Left colon (tissue), 2 donors: ENCODE measurements around the gene AMPH. TPM values are rescaled to one million over a fixed set of nuclear protein-coding genes. Genes with fewer than 3 reads are reported as not detected.
"Not testable (repeated sequence)": the region's sequence is repeated elsewhere in the genome, so short reads cannot be mapped to it uniquely, and the experiment has no call there.

Experiments
- ATAC-seq: fragments of 200-7000 bp; cut with Tn5 transposase; one replicate; pipeline ENCODE4 v1.9.1; 2020; ENCODE audit warnings: mild to moderate bottlenecking, moderate library complexity
- DNase-seq, 2 donors: peaks; one replicate each; pipeline ENCODE4 v3.0.0-alpha.2; 2020
- intact Hi-C, 2 donors: fragments of 100-400 bp; cut with DNase I in 1 of 2; cut with micrococcal nuclease in 1 of 2; formaldehyde crosslinking; loops; one replicate each; pipeline versions ENCODE4 v1.11.2 to v1.14.0; 2022; cut with DNase I, micrococcal nuclease
- total RNA-seq, 2 donors: library from RNA; stranded (reverse); fragmentation: NEBNext Ultra II Directional; extraction: Animal tissue kit (Norgen Biotek cat#: 25700); gene quantifications; one replicate each; pipeline ENCODE4 v1.2.1, GENCODE V29; 2021
- donor health status: DM: no; HTN: no; CAD: no.
- donor health status: DM: yes; HTN: yes; CAD: no.

Gene AMPH
- total RNA-seq, 2 donors from 2014 or later, result 0.58 to 1.1 TPM

- intact Hi-C loops, result no loop called here
Observed at GRCh38 chr7:38428041-38428440, 203.1 kb downstream of the AMPH start.

GRCh38 chr7:38427279-38427955, 203.8 kb downstream of the AMPH start:
- DNase-seq, result no peak
- intact Hi-C loops, result no loop called here
- ATAC-seq, result no peak

More at GRCh38 chr7:38428041-38428440, 203.1 kb downstream of the AMPH start:
- no peak for DNase-seq
- ATAC-seq, result no peak

GRCh38 chr7:38425509-38425908, 205.7 kb downstream of the AMPH start:
- DNase-seq (no peak), ATAC-seq (no peak)
- intact Hi-C loops, result no loop called here

GRCh38 chr7:38424750-38425463, 206.3 kb downstream of the AMPH start:
- DNase-seq (no peak), ATAC-seq (no peak)
- intact Hi-C loops, result no loop called here

GRCh38 chr7:38413784-38414183, 217.4 kb downstream of the AMPH start:
- intact Hi-C loops, result no loop called here
- no peak for ATAC-seq
- DNase-seq, result no peak

GRCh38 chr7:38411404-38411803, 219.8 kb downstream of the AMPH start:
- no peak for DNase-seq
- no peak for ATAC-seq
- intact Hi-C loops, result no loop called here

- intact Hi-C loops, result no loop called here
- DNase-seq (no peak), ATAC-seq (no peak)
Observed at GRCh38 chr7:38410056-38410455, 221.1 kb downstream of the AMPH start.

- DNase-seq, result no peak
- no peak for ATAC-seq
- intact Hi-C loops, result loop anchor here in 1 of 2 donors (10.0 kb wide), 1 partner anchor 255 kb away; no protein-coding TSS in a partner anchor
Observed at GRCh38 chr7:38409531-38409930, 221.6 kb downstream of the AMPH start.

- DNase-seq (peak in 1 of 2 donors; percentile 52), ATAC-seq (peak; percentile 52)
- intact Hi-C loops, result loop anchor here in 1 of 2 donors (5.0 kb wide), 1 partner anchor 1068 kb away; no protein-coding TSS in a partner anchor
Observed at GRCh38 chr7:38398725-38399321, 232.3 kb downstream of the AMPH start.

GRCh38 chr7:38396852-38397251, 234.3 kb downstream of the AMPH start:
- ATAC-seq (no peak), DNase-seq (no peak)
- intact Hi-C loops, result loop anchor here in 1 of 2 donors (5.0 kb wide), 1 partner anchor 1070 kb away; no protein-coding TSS in a partner anchor

GRCh38 chr7:38395921-38396552, 235.1 kb downstream of the AMPH start:
- not testable (repeated sequence) for DNase-seq, ATAC-seq
- intact Hi-C loops, result loop anchor here in 1 of 2 donors (5.0 kb wide), 1 partner anchor 1071 kb away; no protein-coding TSS in a partner anchor

GRCh38 chr7:38394660-38395059, 236.5 kb downstream of the AMPH start:
- ATAC-seq (no peak), DNase-seq (no peak)
- intact Hi-C loops, result loop anchor here in 1 of 2 donors (5.0 kb wide), 1 partner anchor 1073 kb away; no protein-coding TSS in a partner anchor

- intact Hi-C loops, result no loop called here
- ATAC-seq (no peak), DNase-seq (no peak)
Observed at GRCh38 chr7:38393874-38394273, 237.3 kb downstream of the AMPH start.

- ATAC-seq, result no peak
- intact Hi-C loops, result no loop called here
- no peak for DNase-seq
Observed at GRCh38 chr7:38391751-38392150, 239.4 kb downstream of the AMPH start.

- intact Hi-C loops, result no loop called here
- ATAC-seq, result no peak
- no peak for DNase-seq
Observed at GRCh38 chr7:38385682-38386081, 245.5 kb downstream of the AMPH start.

- no peak for ATAC-seq
- intact Hi-C loops, result no loop called here
- no peak for DNase-seq
Observed at GRCh38 chr7:38383281-38383680, 247.9 kb downstream of the AMPH start.

GRCh38 chr7:38382684-38383083, 248.5 kb downstream of the AMPH start:
- DNase-seq (no peak), ATAC-seq (no peak)
- intact Hi-C loops, result no loop called here

- intact Hi-C loops, result no loop called here
- DNase-seq (no peak), ATAC-seq (no peak)
Observed at GRCh38 chr7:38375453-38375852, 255.7 kb downstream of the AMPH start.

- ATAC-seq (no peak), DNase-seq (peak in 1 of 2 donors; percentile 35)
- intact Hi-C loops, result no loop called here
Observed at GRCh38 chr7:38374507-38374906, 256.7 kb downstream of the AMPH start.
